Measurements from ENCODE around the gene DOK5. TPM values are rescaled to one million over a fixed set of nuclear protein-coding genes. Genes with fewer than 3 reads are reported as not detected.

Gene DOK5
- polyA plus RNA-seq, 5 donors, result 2.5 to 4.0 (median 2.6) TPM

DNA sequence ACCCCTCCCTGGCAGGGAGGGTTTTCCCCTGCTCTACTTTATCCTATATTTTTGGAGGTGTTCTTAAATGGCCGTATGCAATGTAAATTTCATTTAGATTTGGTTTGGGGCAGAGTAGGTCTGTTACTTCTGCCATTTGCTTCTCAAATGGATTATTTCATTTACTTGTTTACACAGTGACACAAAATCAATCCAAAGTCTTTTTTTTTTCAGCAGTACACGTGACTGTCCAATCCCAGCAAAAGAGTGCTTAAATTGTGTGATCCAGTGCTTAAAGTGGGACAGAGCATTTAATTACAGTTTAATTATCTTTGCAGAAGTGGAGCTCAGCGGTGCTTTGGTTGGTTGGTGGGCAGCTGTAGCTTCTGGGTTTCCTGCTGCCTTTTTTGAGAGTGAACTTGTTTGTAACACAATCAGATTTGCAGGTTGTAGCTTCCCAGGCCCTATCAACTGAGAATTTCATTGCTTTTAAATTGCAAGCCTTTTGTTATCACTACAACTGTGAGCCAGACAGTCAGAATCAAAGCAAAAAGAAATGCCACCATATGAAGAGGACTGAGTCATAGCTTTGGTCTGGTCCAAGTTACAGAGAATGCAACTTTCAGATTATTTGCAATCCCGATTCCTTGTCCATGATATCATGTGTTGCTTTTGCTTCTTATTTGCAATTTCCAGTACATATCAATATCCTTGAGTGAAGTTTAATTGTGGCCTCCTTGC is 216.9 kb downstream of the DOK5 start:
- DNase-seq, result no peak

DNA sequence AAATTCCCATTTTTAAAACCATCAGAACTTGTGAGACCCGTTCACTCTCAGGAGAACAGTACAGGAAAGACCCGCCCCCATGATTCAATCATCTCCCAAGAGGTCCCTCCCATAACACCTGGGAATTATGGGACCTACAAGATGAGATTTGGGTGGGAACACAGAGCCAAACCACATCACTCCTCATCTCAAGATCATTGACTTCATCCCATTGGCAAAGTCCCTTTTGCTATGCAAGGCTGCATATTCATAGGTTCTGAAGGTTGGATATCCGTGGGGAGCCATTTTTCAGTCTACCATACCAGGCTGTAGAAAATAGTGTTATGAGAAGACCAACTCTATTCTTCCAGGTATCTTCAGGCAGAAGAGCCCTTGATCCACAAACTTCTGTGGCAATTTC is 219.1 kb downstream of the DOK5 start:
- no peak for DNase-seq

DNA sequence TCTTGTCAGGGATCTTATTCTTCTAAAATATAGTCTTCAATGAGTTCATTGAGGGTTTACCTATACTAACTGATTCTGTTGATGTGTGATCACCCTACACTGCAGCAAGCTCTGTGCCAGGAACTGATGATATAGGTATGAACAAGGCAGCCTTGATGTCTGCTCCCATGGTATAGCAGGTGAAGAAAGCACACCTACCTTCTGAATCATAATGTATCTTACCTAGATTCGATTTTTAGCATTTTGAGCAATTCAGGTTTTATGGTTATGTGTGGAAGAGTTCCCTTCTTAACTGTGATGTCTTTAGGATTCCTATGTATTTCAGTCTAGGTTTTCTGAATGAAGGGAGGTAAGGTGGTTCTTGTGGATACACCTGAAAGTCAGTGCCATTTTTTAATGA is 223.0 kb downstream of the DOK5 start:
- no peak for DNase-seq
